ACC112 (cell line): ENCODE measurements around the gene SYNDIG1.

ENCODE experiments used
- H2AFZ ChIP-seq: fragments of 200-600 bp; sonication (generic); one replicate; pipeline ENCODE4 v1.6.0; 2017; ENCODE audit warnings: antibody characterized with exemption, low read length; ENCODE audit not compliant: unreplicated experiment
- H3K27ac ChIP-seq: fragments of 200-600 bp; sonication (generic); 2 replicates; pipeline ENCODE4 v1.5.1; 2014; ENCODE audit warnings: low read depth, mild to moderate bottlenecking, antibody characterized with exemption, low read length, moderate library complexity
- H3K27me3 ChIP-seq: fragments of 200-600 bp; sonication (generic); 2 replicates; pipeline ENCODE4 v1.6.1; 2014; ENCODE audit warnings: mild to moderate bottlenecking, antibody characterized with exemption, low read length, moderate library complexity, mixed read lengths; ENCODE audit not compliant: insufficient read depth
- H3K36me3 ChIP-seq: fragments of 200-600 bp; sonication (generic); 2 replicates; pipeline ENCODE4 v1.6.1; 2016; ENCODE audit warnings: mild to moderate bottlenecking, antibody characterized with exemption, low read length, moderate library complexity, mixed read lengths; ENCODE audit not compliant: insufficient read depth
- H3K4me1 ChIP-seq: fragments of 200-600 bp; sonication (generic); one replicate; pipeline ENCODE4 v1.6.1; 2016; ENCODE audit warnings: low read length, mixed read lengths; ENCODE audit not compliant: insufficient read depth, unreplicated experiment, control insufficient read depth
- H3K4me3 ChIP-seq: fragments of 200-600 bp; sonication (generic); 2 replicates; pipeline ENCODE4 v1.5.1; 2014; ENCODE audit warnings: mild to moderate bottlenecking, low read depth, low read length
- H3K79me2 ChIP-seq: fragments of 200-600 bp; sonication (generic); one replicate; pipeline ENCODE4 v1.6.0; 2016; ENCODE audit warnings: low read length; ENCODE audit not compliant: control insufficient read depth, unreplicated experiment, insufficient read depth

The SYNDIG1 gene

GRCh38 chr20:24458436-24458835 lies 11.0 kb upstream of the SYNDIG1 start:
- no peaks in the 10 kb centered on the region for H3K36me3 ChIP-seq
- H3K27ac ChIP-seq = no peak overlapping the region
- no peaks in the 10 kb centered on the region for H3K4me1 ChIP-seq
- no peaks in the 10 kb centered on the region for H3K79me2 ChIP-seq
- H3K4me3 ChIP-seq = no peak overlapping the region
- H3K27me3 ChIP-seq = peaks cover 38% of the 10 kb centered on the region
- no peak overlapping the region for H2AFZ ChIP-seq

DNA sequence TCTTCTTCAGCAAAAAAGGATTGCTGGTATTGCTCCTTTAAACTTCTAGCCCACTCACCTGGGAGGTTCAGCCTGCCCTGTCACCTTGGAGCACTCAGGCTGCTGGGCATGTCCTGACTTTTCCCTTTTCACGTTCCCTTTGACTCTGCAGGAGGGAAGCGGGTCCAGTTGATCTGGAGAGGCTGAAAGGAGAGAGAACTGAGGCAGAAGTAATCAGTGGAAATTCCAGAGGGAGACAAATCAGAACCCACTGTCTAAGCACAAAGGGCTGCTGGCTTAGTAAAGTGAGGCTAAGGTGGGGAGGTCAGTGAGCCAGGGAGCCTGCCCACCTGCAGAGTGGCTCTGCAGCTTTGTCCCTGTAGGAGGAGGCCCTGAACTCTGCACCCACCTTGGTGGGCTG lies 9.7 kb upstream of the SYNDIG1 start:
- H3K27me3 ChIP-seq = peaks cover 45% of the 10 kb centered on the region
- no peaks in the 10 kb centered on the region for H3K79me2 ChIP-seq
- H3K4me3 ChIP-seq = no peak overlapping the region
- no peaks in the 10 kb centered on the region for H3K36me3 ChIP-seq
- H3K4me1 ChIP-seq = no peaks in the 10 kb centered on the region
- no peak overlapping the region for H2AFZ ChIP-seq
- H3K27ac ChIP-seq = no peak overlapping the region

GRCh38 chr20:24460712-24461111 lies 8.7 kb upstream of the SYNDIG1 start:
- Histone ChIP-seq H3K36me3 (no peaks in the 10 kb centered on the region), H3K79me2 (no peaks in the 10 kb centered on the region), H3K27me3 (peaks cover 52% of the 10 kb centered on the region), H2AFZ (no peak overlapping the region), H3K4me3 (no peak overlapping the region), H3K4me1 (no peaks in the 10 kb centered on the region), H3K27ac (no peak overlapping the region)

DNA sequence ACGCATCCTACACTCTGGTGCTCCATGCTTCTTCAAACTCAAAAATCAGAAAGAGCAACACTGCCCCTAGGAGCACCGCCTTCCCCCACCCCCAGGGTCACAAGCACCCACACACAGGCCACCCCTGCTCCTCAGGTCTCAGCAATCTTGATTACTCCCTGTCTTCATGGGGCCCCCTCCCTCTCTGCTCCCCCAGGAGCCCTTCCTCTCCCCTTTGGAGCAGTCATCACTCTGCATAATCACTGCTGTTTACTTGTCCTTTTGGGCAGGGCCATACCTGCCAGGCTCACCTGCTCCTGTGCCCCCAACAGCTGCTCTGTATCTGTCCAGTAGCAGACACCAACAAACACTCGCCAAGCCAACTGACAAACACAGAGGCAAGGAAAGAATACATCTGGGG lies 7.6 kb upstream of the SYNDIG1 start:
- Histone ChIP-seq H3K27ac (no peak overlapping the region), H3K79me2 (no peaks in the 10 kb centered on the region), H3K4me3 (no peak overlapping the region), H3K36me3 (no peaks in the 10 kb centered on the region), H3K4me1 (no peaks in the 10 kb centered on the region), H2AFZ (no peak overlapping the region), H3K27me3 (peaks cover 58% of the 10 kb centered on the region)

DNA sequence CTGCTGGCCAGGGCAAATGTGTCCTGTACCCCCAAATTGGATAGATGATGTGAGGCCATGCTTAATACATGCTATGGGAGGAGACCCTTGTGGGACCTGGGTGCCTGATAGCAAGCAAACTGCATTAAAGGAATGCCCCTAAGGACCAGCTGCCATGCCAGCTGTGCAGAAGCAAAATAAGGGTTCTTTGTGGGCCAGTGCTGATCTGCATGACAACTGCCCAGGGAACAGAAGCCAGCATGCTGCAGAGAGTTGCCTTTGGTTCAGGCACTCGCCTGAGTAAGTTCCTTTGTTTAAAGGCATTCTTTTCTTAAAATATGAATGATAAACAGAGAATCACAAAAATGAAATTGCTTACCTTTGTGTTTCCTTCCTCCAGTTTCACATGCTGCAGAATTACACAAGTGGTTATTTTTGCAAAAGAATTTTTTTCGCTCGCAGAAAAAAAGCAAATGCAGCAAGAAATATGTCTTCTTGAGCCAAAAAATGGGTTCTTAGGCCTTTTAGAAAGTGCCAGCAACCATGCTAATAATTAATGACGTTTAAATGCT lies 6.9 kb upstream of the SYNDIG1 start:
- Histone ChIP-seq H2AFZ (no peak overlapping the region), H3K36me3 (no peaks in the 10 kb centered on the region), H3K27ac (no peak overlapping the region), H3K79me2 (no peaks in the 10 kb centered on the region), H3K4me1 (no peaks in the 10 kb centered on the region), H3K27me3 (peaks cover 57% of the 10 kb centered on the region), H3K4me3 (no peak overlapping the region)

GRCh38 chr20:24465159-24465558 lies 4.3 kb upstream of the SYNDIG1 start:
- no peak overlapping the region for H2AFZ ChIP-seq
- H3K36me3 ChIP-seq = no peaks in the 10 kb centered on the region
- H3K4me1 ChIP-seq = no peaks in the 10 kb centered on the region
- peaks cover 65% of the 10 kb centered on the region for H3K27me3 ChIP-seq
- no peaks in the 10 kb centered on the region for H3K79me2 ChIP-seq
- no peak overlapping the region for H3K4me3 ChIP-seq
- H3K27ac ChIP-seq = no peak overlapping the region

DNA sequence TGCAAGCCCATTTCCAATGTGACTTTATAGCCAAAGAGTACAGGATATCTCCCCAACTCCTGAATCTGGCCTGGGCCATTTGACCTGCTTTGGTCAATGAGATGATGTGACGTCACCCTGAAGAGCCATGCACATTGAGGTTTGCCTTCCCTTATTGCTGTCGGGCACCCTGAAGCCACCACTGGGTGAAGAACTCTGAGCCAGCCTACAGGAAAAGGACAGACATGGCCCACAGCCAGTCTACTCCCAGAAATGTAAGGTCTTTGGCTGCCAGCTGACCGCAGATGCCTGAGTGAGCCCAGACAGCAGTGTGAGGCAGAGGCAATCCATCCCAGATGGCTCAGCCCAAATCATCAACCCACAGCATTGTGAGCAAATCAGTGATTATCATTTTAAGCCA lies 3.7 kb upstream of the SYNDIG1 start:
- Histone ChIP-seq H3K27me3 (peaks cover 71% of the 10 kb centered on the region), H2AFZ (no peak overlapping the region), H3K36me3 (no peaks in the 10 kb centered on the region), H3K4me3 (no peak overlapping the region), H3K27ac (no peak overlapping the region), H3K79me2 (no peaks in the 10 kb centered on the region), H3K4me1 (no peaks in the 10 kb centered on the region)

DNA sequence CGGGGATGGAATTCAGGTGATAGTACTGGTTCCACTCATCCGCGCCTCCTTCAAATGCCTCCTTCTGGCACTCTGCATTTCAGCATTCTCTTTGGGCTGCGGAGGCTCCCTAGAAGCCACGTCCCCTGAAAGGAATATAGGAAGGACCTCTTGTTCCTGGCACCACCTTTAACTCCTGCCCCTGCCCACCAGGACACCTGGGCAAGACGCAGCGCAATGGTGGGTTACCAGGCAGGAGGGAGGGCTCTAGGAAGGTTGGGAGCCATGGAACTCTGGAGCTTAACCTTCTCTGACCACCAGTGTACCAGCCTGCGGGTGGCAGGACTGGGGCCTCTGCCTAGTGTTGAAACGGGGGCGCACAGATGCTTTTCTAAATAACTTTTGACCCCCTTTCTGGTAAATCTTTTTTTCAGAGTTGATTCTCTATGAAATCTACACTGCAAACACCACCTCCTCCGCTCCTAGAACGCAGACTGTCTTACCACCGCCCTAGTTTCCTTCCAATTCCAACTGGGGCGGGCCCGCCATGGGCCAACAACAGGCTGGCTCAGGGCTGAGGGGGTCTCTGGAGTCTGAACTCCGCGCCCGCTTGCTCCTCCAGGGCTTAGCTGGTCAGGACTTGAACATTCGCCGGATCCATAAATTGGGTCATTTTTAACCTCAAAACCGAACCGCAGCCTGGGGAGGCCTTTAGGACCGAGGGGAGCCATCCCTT lies 871 bp upstream of the SYNDIG1 start:
- H3K4me3 ChIP-seq = peak overlapping the region; percentile 65
- H3K36me3 ChIP-seq = no peaks in the 10 kb centered on the region
- no peaks in the 10 kb centered on the region for H3K4me1 ChIP-seq
- no peak overlapping the region for H2AFZ ChIP-seq
- H3K79me2 ChIP-seq = no peaks in the 10 kb centered on the region
- no peak overlapping the region for H3K27ac ChIP-seq
- peaks cover 93% of the 10 kb centered on the region for H3K27me3 ChIP-seq

DNA sequence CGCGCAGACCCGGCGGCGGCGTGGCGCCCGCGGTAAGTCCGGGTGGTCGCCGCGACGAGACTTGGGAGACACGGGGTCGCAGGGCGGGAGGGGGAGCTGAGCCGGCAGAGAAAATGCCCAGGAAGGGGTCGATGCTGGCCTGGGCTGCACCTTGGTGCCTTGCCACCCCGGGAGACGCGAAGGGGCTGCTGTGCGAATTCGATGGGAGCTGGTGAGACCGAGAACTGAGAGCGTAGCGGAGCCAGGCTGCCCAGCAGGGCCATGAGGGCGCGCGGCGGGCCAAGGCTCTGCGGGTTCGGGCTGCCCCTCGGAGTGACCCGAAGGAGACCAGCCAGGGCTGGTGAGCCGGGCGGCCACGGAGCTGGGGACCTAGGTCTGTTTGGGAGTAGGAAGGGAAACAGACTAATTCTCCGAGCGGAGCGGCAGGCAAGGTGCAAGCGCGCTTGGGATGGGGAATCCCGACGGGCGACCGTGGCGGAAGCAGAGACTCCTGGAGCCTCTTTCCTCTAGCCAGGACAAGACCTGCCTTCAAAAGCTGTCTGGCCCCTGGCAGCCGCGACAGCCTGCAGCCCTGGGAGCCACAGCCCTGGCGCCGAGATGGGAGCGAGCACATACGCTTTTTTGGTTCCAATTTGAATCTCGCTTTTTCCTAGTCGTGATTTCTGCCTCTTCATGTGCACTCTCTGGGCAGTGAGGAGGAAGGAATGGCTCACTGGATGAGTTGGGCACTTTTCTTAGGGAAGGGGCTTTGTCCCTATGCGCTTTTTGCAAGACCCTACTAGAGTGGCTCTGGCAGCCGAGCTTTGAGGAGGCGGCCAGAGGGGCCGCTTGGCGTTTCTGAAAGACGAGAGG lies 691 bp downstream of the SYNDIG1 start:
- peak overlapping the region; percentile 65 for H3K4me3 ChIP-seq
- H3K79me2 ChIP-seq = no peaks in the 10 kb centered on the region
- H3K27ac ChIP-seq = no peak overlapping the region
- no peaks in the 10 kb centered on the region for H3K36me3 ChIP-seq
- no peaks in the 10 kb centered on the region for H3K4me1 ChIP-seq
- no peak overlapping the region for H2AFZ ChIP-seq
- peaks cover 88% of the 10 kb centered on the region for H3K27me3 ChIP-seq

DNA sequence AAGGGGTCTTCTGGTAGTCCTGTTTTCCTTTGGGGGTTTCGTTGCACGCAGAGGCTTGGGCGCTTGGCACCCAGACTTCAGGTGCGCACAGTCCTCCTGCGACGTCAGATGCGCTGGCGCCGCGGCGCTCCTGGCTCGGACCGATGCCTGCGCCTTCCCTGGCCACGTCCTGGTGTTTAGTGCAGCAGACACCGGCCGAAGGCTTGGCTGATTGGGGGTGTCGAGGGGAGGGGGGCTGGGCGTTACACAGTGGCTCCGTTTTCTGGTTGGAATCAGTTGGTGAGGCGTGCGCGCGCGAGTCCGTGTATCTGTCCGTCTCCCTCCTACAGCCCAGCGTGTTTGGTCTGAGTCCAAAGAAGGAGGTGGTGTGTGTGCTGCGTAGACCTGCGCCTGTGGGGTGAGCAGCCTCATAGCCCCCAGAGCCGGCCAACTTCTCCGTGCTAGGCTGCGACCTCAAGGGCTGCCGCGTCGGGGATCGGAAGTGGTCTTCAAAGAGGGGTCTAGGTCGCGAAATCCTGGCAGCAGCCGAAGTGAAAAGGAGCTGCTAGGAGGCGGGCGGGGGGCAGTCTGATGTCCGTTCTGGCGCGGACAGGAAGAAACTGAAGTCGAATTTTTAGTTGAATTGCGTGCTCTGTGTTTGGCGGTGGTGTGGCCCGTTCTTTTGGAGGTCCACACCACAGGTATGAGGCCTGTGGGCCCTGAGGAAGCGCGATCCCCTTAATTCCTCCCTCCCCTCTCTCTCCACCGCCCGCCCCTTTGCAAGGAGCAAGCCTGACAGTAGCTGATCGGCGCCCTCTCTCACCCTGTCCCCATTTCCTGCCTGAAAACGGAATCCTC lies 1.5 kb downstream of the SYNDIG1 start:
- peaks cover 79% of the 10 kb centered on the region for H3K27me3 ChIP-seq
- no peak overlapping the region for H3K27ac ChIP-seq
- no peak overlapping the region for H2AFZ ChIP-seq
- H3K79me2 ChIP-seq = no peaks in the 10 kb centered on the region
- H3K4me3 ChIP-seq = peak overlapping the region; percentile 65
- no peaks in the 10 kb centered on the region for H3K36me3 ChIP-seq
- no peaks in the 10 kb centered on the region for H3K4me1 ChIP-seq
